GM19023 (cell line): ENCODE results near the gene IL24.
"Not testable (repeated sequence)": the region's sequence is repeated elsewhere in the genome, so short reads cannot be mapped to it uniquely, and the experiment has no call there.

Experiments
- ATAC-seq: cut with Tn5 transposase; IDR thresholded peaks from one replicate; pipeline ENCODE4 v1.9.1; 2021; ENCODE audit warnings: mild to moderate bottlenecking, moderate library complexity; ENCODE audit not compliant: unreplicated experiment

Gene IL24

GRCh38 chr1:206923961-206924557, 26.8 kb downstream of the IL24 start:
- not testable (repeated sequence) for ATAC-seq

DNA sequence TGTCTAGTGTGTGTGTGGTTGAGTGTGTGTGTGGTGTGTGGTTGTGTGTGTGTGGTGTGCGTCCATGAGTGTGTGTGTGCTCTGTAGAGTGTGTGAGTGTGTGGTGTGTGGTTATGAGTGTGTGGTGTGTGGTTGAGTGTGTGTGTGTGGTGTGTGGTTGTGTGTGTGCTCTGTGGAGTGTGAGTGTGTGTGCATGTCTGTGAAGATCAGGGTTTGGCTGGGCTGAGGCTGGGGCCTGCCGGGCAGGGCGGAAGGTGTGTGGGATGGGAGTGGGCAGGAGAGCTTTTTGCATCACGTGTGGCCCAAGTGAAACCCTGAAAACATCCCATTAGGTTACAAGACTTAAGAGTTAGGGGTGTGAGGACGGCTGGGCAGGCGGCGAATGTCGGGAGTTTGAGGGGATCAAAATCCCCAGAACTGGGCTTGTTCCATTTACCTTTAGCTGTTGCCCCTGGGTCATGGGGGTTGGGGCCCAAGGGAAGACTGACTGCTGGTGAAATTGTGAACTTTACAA, 27.4 kb downstream of the IL24 start:
- ATAC-seq, result peak; percentile 20

DNA sequence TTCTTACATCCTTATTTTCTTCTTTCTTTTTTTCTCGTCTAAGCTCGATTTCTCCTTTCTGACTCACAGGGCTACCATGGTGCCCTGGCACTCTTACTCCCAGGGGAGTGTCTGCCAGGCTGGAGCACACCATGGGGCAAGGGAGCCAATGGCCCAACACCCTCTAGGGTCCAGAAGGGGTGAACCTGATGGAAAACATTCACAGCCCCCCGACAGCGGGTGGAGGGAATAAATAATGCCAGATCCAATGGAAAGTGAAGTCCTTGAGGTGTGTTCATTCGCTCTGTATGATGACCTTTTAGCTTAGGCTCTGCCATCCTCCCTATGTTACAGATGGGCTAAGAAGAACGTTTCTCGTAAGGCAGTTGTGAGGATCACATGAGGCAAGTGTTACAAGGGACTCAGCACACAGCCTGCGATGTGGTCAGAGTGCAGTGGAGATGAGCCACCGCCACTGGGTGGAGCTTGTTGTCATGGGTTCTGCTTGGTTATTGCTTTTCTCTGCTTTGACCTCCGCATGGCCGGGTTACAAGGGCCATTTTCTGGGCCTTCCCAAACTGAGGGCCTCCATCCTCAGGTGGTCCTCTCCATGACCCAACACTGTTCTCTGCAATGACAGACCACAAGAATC, 28.0 kb downstream of the IL24 start:
- ATAC-seq, result peak; percentile 52

- ATAC-seq, result no peak
Observed at GRCh38 chr1:206926286-206926685, 29.0 kb downstream of the IL24 start.

- no peak for ATAC-seq
Observed at GRCh38 chr1:206929524-206929923, 32.3 kb downstream of the IL24 start.

- ATAC-seq, result peak; percentile 75
Observed at GRCh38 chr1:206930210-206930798, 33.1 kb downstream of the IL24 start.

DNA sequence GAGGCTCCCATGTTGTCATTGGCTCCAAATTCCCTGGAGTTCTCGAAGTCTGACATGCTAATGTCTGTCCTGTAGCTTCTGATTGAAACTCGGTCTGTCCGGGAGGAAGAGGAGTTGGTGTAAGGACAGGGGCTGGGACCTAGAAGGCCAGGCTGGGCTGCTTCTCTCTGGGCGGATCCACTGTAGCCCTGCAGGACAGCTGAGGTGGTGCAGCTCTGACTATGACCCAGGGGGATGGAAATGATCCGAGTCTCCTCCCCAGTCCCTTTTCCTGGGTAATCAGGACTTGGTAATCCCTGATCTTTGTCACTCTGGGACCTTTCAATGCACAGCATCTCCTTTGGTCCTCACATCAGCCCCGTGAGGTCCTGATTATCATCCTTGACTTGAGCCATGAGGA, 34.5 kb downstream of the IL24 start:
- ATAC-seq, result no peak

- no peak for ATAC-seq
Observed at GRCh38 chr1:206932177-206932576, 34.9 kb downstream of the IL24 start.

- ATAC-seq, result no peak
Observed at GRCh38 chr1:206933333-206933945, 36.2 kb downstream of the IL24 start.

DNA sequence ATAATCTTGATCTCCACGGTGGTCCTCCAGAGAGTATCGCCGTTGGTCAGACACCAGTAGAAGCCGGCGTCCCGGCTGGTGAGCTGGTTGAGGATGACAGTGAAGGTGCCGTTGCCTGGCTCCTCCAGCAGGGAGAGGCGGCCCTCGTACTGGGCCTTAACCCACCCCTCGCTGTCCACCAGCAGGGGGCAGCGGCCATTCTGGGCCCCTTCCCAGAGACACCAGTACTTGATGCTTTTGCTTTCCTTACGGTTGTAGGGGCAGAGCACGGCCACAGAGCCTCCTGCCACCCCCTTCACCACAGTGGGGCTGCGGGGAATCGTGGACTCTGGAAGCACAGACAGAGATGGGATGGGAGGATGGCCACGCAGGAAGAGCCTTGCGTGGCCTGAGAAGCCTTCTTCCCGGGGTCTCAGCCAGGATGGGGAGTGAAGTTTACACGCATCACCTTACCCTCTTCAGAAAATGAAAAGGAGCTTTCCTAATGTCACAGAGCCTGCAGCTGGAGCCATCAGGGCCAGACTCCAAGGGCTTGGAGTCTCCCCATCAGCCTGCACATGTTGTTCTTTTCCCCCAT, 38.3 kb downstream of the IL24 start:
- ATAC-seq, result no peak

GRCh38 chr1:206937425-206937824, 40.2 kb downstream of the IL24 start:
- no peak for ATAC-seq

DNA sequence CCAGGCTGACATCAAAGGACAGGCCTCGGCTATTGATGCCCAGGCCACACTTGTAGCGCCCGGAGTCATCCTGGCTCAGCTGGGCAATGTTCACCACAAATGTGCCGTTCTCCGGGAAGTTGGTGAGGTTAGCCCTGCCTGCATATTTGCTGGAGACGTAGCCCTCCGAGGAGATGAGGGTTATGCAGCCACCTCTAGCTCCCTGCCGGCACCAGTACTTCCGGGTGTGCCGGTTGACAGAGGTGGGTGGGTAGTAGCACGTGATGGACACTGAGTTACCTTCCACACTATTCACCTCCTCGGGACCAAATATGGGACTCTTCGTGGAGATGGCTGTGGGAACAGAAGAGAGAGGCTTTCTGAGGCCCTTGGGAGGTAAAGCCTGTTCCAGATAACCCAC, 41.9 kb downstream of the IL24 start:
- no peak for ATAC-seq

- no peak for ATAC-seq
Observed at GRCh38 chr1:206939841-206940587, 42.8 kb downstream of the IL24 start.

DNA sequence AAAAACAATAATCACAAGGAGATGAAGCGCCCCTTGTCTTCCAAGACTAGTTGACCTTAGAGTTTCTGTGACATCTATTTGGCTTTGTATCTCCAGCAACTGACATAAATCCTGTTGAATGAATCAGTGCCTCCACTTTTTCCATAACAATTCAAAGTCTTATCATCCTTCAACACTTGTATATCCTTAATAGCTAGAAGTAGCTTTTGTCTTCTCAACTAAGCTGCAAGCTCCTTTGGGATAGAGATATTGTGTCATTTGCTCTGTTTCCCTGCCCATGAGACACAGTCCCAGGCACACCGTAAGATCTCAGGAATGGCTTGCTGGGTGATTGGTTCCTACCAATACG, 43.3 kb downstream of the IL24 start:
- ATAC-seq, result no peak

DNA sequence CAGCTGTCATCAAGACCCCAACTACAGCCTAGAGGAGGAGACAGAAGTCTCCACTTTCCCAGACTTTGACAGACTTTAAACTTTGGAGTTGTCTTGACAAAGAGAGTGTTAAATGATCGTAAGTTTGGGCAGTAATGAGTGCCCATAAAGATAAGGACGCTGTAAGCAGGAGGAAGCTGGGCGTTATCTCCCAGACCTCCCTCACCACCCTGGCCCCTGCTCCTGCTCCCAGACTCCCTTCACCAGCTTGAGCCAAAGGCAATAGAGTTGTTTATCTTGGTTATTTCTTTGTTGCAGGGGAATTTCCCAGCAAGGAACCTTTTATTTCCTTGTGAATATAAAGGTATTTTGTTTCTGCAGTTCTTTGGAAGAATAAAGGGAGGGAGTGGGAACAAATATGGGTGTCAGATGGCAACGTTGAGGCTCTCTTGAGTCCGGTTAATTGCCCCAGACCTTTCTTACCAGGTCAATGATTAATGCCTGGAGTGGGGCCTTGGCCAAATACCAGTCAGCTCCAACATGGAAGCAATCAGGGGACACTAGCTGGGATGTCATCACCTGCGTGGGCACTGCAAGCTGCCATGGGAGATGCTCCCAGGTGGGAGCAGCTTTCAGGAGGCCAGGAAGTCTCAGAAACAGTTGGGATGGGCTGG, 44.6 kb downstream of the IL24 start:
- no peak for ATAC-seq

GRCh38 chr1:206944703-206945102, 47.5 kb downstream of the IL24 start:
- ATAC-seq, result no peak

DNA sequence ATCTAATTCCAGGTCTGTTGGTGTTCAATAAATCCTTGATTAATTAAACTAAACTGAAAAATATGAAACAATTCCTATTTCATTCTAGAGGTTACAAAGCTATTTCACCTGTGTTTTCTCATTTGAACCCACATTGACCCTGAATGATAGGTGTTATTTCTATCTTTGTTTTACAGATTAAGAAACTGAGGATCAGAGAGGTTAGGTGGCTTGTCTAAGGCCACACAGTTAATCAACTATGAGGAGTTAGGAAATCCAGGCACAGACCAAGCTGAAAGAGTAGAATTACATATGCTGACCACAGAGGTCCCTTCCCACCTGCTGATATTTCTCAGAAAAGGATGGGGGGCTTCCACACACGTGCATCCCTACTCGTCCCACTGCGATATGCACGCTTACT, 48.5 kb downstream of the IL24 start:
- ATAC-seq, result no peak

- no peak for ATAC-seq
Observed at GRCh38 chr1:206946261-206946660, 49.0 kb downstream of the IL24 start, which contains the start of gene PIGR. PIGR (minus strand) TSS chr1:206946466; CDS start chr1:206940531, 5,935 bp downstream.

DNA sequence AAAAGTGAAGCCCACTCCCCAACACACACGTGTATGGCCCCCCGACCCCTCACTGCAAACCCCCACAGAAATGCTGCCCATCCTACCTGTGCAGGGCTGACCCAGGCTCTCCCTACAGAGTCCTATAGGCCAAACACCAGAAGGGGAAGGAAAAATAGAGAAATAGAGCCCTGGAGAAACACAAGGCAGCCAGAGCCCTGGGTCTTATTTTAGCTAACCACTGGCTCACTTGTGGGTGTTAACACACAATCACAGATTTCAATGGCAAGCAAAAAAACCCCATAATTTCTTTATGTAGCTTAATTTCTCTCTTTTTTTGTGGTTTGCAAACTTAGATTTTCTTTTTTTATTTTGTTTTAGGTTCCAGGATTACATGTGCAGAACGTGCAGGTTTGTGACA, 50.0 kb downstream of the IL24 start:
- ATAC-seq, result no peak

- ATAC-seq, result no peak
Observed at GRCh38 chr1:206949208-206949607, 52.0 kb downstream of the IL24 start.
